Suppressor macrophage treated with lipopolysaccharide for 1 hour (primary cell): ENCODE data around the gene DEDD.
A peak's percentile ranks its signal among the peaks of the same experiment; 100 is the strongest.
"Not testable (repeated sequence)": the region's sequence is repeated elsewhere in the genome, so short reads cannot be mapped to it uniquely, and the experiment has no call there.

Source experiments
- DNase-seq, 3 donors: peaks; one replicate each; pipeline ENCODE4 v3.0.0-alpha.2; 2020 to 2022

The DEDD gene

DNA sequence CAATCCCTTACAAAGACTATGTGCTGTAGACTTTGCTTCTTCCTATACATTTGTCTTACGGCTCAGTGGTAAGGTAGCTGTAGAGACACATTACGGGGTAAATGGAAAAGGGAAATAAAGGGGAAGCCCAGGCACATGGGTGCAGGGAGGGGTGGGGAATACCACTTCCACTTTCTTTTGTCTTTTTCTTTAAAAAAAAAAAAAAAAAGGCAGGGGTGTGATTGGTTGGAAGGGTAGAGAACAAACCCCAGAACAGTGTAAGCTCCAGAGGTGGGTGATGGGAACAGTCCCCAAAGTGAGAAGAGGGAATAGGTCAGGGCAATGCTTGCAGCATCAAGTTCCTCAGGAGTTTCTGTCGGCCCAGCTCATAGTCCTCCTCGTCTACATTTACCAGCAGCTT is 10.6 kb downstream of the DEDD start:
- peak; percentile 76 to 85 (median 79) for DNase-seq

DNA sequence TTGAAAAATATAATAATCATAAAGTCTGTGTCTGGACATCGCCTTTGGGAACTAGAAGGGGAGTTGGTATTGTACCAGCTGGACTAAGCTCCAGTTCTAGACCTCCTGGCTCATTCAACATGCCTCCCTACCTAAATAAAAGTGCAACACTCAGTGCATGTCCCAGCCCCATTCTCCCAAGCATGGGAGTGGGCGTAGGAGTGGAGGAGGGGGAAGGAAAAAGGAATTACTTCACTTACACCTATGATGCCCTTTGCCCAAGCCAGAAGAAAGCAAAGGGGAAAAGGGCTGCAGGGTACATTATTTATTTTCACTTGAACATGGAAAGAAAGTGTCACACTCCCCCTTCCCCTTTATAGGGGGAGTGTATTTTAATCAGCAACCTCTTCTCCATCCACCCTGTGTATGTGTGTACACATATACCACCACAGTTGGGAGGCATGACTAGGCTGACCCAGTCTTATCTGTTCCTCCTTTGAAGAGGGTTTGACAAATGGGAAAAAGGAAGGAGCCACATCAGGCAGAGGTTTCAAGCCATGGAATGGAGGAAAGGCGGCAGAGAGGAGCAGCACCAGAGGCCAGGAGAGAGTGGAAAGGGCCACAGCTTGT is 11.3 kb downstream of the DEDD start:
- peak; percentile 32 to 45 (median 34) for DNase-seq

DNA sequence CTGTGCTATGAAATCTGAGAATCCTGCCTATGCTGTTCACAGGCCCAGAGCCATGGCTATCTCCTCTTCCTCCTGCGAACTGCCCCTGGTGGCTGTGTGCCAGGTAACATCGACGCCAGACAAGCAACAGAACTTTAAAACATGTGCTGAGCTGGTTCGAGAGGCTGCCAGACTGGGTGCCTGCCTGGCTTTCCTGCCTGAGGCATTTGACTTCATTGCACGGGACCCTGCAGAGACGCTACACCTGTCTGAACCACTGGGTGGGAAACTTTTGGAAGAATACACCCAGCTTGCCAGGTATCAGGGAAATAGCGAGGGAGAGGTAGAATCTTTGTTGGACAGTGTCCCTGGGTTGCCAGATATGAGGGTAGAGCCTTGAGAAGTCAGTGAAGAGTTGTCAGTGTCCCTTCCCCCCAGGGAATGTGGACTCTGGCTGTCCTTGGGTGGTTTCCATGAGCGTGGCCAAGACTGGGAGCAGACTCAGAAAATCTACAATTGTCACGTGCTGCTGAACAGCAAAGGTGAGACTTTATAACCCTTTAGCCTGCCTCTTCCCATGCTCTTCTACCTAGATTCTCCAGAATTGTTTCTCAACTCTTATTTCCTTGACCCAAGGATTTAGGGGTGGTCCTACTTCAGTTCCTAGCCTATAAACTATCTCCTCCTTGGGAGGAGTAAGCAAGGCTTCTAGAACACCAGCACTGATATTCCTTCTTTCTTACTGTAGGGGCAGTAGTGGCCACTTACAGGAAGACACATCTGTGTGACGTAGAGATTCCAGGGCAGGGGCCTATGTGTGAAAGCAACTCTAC is 13.2 kb downstream of the DEDD start:
- DNase-seq = peak; percentile 67 to 78 (median 74)

DNA sequence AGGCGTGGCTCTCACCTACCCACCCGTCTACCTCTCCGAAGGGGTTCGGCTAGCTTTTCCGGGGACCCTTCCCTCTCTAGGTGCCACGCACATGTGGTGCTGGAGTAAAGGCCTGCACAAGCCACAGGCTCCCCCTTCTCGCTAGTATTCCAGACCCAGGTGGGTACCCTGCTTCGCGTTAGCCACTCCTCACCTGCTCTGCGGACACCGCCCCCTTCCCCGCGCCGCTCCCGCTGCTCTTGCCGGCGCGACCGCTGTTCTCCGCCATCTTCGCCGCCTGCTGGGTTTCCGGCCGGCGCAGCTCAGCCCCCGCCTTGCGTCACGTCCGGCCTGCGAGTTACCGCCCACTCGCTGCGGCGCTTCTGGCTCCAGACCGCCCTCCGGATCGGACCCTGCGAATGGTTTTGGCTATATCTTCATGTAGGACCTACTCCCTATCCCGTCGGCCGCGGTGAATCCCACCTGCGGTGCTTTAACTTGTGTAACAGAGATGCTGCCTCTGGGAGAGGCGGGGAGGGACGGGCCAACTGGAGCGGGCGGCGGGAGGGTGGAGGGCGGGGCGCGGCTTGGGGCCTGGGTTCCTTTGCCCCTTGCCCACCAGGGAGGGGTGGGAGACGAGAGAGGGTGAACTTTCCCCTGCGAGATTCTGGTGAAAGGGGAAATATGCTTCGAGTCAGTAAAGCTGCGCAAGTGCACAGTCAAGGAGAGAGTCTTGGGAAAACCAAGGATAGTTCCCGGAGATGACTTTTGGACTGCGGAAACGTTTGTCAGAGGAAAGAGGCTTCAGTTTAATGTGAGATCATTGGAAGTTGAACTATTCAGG is 14.5 kb downstream of the DEDD start, which contains the start of the genes NIT1 and PFDN2:
Gene NIT1 (plus strand): TSS at position 347 of the 823 bp plus-strand sequence. CDS start 72 bp downstream, at position 419.
Gene PFDN2 (minus strand): TSS at position 279 of the 823 bp plus-strand sequence. CDS start 11 bp downstream, at position 268.
- peak; percentile 93 to 95 (median 93) for DNase-seq

DNA sequence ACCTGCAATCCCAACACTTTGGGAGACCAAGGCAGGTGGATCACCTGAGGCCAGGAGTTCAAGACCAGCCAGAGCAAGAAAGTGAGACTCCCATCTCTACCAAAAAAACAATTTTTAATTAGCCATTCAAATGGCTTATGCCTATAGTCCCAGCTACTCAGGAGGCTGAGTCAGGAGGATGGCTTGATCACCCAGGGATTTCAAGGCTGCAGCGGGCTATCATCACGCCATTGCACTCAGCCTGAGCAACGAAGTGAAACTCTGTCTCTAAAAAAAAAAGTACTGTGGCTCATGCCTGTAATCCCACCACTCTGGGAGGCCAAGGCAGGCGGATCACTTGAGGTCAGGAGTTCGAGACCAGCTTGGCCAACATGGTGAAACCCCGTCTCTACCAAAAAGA is 16.5 kb downstream of the DEDD start:
- DNase-seq = not testable (repeated sequence)

DNA sequence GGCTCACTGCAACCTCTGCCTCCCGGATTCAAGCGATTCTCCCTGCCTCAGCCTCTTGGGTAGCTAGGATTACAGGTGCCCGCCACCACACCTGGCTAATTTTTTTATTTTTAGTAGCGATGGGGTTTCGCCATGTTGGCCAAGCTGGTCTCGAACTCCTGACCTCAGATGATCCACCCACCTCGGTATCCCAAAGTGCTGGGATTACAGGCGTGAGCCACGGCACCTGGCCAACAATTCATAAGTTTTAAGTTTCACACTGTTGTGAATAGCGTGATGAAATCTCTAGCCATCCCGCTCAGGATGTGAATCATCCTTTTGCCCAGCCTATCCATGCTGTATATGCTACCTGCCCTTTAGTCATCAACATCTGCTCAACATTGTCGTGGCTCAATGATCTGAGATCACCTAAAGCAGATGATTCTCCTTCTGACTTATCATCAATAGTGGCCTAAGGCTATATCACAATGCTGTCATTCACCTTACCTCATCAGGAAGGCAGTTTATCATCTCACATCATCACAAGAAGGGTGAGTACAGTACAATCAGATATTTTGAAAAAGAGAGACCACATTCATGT is 17.2 kb downstream of the DEDD start:
- peak; percentile 27 to 57 (median 47) for DNase-seq

DNA sequence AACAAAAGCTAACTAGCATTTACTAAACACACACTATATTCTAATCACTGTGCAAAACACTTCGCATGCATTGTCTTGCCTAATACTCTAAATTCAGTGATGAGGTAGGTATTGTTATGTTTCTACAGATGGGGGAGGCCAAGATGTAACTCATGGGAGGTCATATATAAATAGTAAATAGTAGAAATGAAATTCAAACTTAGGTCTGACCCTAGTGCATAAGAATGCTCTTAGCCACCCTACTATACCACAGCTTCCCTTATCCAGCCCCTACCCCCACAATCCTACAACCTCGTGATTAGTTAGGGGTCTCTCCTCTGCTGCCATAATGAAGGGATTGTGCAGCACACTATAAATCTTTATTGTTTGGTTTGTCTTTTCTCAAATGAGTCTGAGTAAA is 17.9 kb downstream of the DEDD start:
- no peak for DNase-seq

DNA sequence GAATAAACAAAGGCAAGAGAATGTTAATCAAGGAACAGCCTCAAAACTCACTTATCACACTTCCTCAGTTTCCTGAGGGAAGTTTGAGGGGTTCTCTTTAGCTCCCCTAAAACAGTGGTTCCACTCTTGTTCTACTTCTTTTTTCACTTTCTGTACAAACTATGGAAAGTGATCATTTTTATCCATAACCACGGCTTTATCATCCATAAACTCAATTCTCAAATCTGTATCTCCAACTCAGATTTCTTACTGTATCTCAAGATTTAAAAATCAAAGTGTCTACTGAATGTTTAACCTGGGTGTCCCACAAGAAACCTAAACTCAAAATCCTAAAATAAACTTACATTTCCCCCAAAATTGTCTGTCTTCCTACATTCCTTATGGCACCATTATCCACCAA is 18.6 kb downstream of the DEDD start:
- DNase-seq = no peak

DNA sequence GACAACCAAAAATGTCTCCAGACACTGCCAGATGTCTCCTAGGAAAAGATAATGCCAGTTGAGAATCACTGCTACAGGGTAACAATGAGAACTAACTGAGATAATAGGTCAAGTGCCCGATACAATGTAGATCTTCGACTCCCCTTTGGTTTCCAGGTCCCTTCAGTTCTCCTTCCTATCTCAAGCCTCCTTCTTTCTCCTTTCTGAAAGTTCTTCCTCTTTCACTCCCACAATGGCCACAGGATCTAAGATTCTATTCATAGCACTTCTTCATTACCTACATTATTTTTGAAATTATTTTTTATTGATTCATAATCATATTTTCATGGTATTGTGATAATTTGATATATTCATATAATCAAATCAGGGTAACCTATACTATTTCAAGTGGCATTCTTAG is 20.9 kb downstream of the DEDD start:
- DNase-seq = peak; percentile 32 to 52 (median 46)

DNA sequence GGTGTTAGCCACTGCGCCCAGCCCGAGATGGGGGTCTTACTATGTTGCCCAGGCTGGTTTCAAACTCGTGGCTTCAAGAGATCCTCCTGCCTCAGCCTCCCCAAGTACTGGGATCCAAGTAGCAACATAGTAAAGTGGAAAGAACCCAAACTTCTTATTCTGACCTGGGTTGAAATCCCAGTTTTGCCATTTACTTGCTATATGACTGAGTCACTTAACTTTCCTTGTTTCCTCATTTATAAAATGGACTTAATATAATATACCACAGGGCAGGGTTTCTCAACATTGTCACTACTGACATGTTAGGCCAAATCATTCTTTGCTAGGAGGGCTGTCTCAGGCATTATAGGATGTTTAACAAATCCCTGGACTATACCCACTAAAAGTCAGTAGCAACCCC is 21.4 kb downstream of the DEDD start:
- DNase-seq = peak; percentile 53 to 82 (median 79)

DNA sequence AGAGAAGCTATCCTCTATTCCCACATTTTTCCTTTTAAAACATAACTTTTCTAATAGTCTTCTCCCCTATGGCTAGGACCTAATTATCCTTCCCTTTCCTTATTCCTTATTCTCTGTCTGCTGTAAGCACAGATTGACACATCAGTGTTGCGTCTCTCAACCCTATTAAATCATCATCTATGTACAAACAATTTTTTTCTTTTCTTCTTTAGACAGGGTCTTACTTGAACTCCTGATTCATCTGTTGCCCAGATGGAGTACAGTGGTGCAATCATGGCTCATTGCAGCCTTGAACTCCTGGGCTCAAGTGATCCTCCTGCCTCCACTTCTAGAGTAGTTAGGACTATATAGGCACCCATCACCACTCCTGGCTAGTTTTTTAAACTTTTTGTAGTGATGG is 26.0 kb downstream of the DEDD start:
- DNase-seq = no peak

DNA sequence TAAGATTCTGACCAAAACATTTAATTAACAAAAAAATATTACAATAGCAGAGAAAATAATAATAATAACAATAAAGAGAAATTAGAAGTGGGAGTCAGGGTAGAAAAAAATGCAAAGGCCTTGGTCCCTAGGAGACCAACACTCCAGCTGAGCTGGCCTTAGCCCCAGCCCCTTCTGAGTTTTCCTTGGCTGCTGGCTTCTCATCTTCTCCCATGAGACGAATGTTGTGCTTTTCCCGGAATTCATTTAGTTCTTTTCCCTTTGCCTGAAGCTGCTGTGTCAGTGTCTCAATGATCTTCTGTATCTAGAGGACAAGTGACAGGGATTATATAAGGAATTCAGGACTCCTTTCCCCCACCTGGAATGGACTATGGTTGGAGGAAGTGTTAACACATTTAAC is 31.9 kb downstream of the DEDD start:
- DNase-seq = no peak

DNA sequence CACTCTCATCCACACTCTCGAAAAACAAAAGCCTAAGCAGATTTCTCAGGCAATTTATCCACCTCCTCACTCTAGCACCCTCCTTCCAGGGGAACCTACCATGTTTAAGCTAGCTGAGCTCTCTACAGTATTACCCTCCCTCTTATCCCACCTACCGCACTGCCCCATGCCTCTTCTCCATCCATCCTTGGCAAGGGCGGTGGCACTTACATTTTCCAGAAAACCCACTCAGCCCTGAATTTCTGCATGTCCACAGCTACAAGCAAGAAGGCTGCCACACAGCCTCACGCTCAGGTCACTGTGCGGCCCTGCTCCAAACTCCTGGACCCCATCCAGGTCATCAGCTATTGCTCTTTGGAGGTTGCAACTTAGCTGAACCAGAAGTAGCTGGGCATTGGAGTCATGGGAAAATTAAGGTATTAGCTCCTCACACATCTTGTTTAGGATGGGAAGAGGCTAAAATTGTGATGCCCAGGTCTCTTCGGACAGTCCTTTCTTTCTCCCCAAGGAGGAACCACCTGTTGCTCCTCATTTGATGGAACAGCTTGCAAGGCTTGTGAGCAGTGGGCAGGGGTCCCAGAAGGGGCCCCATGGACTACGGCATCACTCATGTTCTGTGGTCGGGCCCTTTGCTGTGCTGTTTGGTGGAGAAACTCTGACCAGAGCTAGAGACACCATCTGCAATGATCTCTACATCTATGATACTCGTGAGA is 33.2 kb downstream of the DEDD start:
- DNase-seq = no peak

DNA sequence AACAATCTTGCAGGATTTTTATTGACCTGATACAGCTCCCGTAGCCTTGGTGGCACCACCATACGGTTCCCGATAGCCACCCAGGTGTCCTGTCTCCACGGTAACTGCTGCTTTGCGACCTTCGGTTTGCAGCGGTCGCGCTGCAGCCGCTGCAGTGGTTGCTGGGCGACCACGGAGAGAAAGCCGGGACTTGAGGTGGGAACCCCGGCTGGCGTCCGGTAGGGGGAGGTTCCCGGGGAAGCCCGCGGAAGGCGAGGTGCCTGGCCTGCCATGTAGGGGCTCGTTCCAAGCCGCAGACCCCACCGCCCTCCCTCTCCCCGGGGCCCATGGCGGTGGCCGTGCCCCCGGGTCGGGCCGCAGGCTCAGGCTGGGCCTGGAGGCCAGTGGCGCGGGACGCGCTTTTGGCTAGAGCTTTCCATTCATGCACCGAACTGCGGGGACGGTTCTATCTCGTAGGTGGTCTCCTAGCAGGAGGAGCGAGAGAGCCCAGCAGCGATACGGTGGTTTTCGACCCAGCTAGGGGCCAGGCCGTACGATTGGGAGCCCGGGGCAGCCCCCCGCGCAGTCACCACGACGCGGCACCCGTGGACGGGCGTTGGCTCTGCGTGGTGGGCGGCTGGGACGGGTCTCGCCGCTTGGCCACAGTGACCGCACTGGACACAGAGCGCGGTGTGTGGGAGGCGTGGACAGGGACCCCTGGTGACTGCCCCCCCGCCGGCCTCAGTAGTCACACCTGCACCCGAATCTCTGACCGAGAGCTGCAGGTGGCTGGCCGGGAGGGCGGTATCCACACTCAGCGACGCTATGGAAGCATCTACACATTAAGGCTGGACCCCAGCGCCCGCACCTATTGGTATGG is 34.0 kb downstream of the DEDD start, which contains the start of gene KLHDC9:
Gene KLHDC9 (plus strand): TSS at position 152 of the 859 bp plus-strand sequence. CDS start 175 bp downstream, at position 327.
- DNase-seq = peak in 1 of 3 donors; percentile 63

DNA sequence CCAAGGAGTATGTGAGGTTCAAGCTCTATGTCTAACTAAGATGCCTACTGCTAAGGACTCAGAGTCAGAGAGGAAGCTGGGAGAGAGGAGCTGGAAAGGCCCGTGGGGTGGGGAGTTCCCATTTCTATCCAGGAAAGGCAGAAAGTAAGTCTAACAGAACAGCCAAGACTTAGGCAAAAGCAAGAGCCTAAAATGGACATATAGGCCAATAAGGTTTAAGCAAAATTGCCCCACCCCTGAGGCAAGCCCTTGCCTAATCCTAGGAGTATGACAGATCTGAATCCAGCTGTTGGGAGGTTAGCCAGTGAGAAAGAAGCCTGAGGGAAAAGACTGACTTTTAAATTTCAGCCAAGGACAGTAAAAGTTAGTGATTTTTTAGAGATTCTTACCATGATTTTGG is 35.9 kb downstream of the DEDD start:
- peak; percentile 91 to 96 (median 93) for DNase-seq

DNA sequence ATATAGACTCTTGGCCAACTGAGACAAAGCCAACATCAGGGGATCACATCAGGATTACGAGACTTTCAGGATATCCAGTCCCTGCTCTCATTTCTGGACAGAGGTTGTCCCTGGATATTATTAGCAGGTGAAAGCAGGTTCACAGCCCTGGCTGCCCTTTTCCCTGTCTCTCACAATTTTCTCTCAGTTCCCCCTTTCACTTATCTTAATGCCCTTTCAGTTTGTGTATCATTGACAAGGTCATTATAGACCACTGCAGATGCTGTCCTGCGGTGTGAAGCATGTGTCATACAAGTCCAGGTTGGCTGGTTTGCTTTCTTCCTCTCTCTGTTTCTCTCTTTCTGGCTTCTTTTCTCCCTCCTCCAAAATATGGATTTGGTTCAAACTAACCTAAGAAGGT is 36.5 kb downstream of the DEDD start:
- DNase-seq = no peak

DNA sequence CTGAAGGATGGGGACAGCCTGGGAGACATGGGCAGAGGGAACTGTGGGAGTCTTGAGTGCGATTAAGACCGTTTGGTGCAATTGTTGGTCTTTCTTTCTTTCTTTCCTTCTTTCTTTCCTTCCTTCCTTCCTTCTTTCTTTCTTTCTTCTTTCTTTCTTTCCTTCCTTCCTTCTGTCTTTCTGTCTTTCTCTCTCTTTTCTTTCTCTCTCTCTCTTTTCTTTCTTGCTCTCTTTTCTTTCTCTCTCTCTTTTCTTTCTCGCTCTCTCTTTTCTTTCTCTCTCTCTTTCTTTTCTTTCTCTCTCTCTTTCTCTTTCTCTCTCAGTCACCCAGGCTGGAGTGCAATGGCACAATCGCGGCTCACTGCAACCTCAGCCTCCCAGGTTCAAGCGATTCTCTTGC is 37.2 kb downstream of the DEDD start:
- DNase-seq = no peak

DNA sequence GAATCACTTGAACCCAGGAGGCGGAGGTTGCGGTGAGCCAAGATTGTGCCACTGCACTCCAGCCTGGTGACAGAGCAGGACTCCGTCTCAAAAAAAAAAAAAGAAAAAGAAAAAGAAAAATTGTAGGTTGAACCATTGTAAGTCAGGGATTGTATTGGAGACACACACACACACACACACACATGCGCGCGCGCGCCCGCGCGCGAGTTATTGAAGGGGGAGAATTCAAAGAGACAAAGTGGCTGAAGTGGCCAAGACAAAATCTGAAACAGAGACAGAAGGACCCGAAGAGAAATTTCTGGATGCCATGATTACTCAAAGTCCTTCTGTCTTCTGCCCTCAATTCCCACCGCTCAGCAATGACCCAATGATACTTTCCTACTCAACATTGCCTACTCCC is 38.0 kb downstream of the DEDD start:
- no peak for DNase-seq

DNA sequence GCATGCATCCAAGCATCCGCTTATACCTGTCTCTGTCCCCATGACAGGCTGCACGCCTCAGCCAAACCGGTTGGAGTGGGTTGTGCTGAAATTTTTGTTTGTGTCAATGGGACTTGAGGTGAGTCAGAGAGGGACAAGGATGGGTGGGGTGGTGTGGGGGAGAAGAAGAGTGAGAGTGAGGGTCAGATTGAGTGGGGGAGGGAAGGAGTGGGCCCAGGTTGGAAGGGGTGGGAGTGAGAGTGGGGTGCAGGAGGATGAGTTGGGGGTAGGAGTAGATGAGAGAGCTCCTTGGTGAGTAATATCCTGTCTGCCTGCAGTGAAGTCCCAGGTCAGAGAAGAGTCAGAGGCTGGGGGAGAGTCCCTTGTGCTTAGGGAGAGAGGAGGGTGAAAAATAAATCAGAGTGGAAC is 39.8 kb downstream of the DEDD start:
- peak; percentile 74 to 82 (median 75) for DNase-seq

DNA sequence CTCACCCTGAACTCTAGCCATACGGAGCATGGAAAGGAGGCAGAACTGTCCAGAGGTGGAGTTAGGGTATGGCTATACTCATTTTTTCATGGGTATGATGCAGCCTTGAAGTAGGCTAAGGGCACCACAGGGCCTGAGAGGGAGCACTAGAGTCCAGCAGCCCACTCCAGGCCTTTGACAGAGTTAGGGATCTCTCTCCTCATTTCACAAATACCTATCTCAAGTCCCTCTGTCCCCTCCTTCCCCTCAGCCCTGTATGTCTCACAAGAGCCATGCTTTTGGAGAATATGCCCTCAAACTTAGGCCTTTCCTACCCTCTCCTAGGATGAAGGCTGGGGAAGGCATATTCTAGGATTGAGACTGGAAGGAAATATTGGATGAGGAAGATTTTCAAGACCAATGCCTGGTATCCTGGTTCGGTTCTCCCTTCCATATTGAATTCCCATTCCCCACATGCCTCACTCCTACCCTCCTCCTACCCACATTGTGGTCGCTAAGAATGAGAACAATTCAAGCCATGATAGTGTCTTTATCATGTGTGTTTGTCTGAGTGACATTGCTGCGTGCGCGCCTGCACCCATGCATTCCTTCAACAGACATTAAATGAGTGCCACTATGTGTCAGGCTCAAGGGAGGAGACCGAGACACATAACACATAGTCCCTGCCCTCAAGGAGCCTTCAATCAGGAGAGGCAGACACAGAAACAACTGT is 40.5 kb downstream of the DEDD start:
- no peak for DNase-seq
